ENCODE measurements around the gene JCAD. TPM values are rescaled to one million over a fixed set of nuclear protein-coding genes. Genes with fewer than 3 reads are reported as not detected.

The JCAD gene
- total and polyA plus RNA-seq, 9 donors, result 10.0 to 71.7 (median 23.8) TPM

- no peaks in the 10 kb centered on the region for H3K27me3 ChIP-seq
- 84 to 89% (median 86%) methylated on average over 5 of the region's 5 CpGs for WGBS, 3 donors
- H3K36me3 ChIP-seq, result no peaks in the 10 kb centered on the region
- intact Hi-C loops (cut with DNase I), result no loop called here
- TF ChIP-seq EP300 (IDR thresholded peaks at IDR 0.05) (no peak), CTCF (IDR thresholded peaks at IDR 0.05) (no peak), POLR2A (IDR thresholded peaks at IDR 0.05) (no peak)
- H3K4me3 ChIP-seq, result no peak overlapping the region
- H3K27ac ChIP-seq, result no peak overlapping the region
- peaks cover 2% of the 10 kb centered on the region for H3K4me1 ChIP-seq (ENCODE audit: insufficient read depth)
- no peak for DNase-seq
- no peaks in the 10 kb centered on the region for H3K9me3 ChIP-seq
Observed at GRCh38 chr10:30094601-30095000, 35.2 kb upstream of the JCAD start.

- Histone ChIP-seq H3K36me3 (no peaks in the 10 kb centered on the region), H3K27me3 (no peaks in the 10 kb centered on the region), H3K4me1 (ENCODE audit: insufficient read depth) (peaks cover 2% of the 10 kb centered on the region), H3K9me3 (no peaks in the 10 kb centered on the region), H3K4me3 (no peak overlapping the region), H3K27ac (no peak overlapping the region)
- WGBS, 3 donors, result 94 to 96% (median 96%) methylated on average over 9 of the region's 9 CpGs
- no peak for TF ChIP-seq CTCF (IDR thresholded peaks at IDR 0.05)
- no peak for TF ChIP-seq POLR2A (IDR thresholded peaks at IDR 0.05)
- intact Hi-C loops (cut with DNase I), result no loop called here
- no peak for DNase-seq
Observed at GRCh38 chr10:30093303-30093950, 34.0 kb upstream of the JCAD start.

- DNase-seq, result no peak
- Histone ChIP-seq H3K27ac (no peak overlapping the region), H3K4me3 (no peak overlapping the region), H3K4me1 (ENCODE audit: insufficient read depth) (peaks cover 2% of the 10 kb centered on the region), H3K27me3 (no peaks in the 10 kb centered on the region), H3K9me3 (no peaks in the 10 kb centered on the region), H3K36me3 (no peaks in the 10 kb centered on the region)
- no peak for TF ChIP-seq POLR2A (IDR thresholded peaks at IDR 0.05)
- TF ChIP-seq CTCF (IDR thresholded peaks at IDR 0.05), result no peak
- no peak for TF ChIP-seq EP300 (IDR thresholded peaks at IDR 0.05)
- WGBS, 3 donors, result 56 to 70% (median 68%) methylated on average over 14 of the region's 14 CpGs
- intact Hi-C loops (cut with DNase I), result no loop called here
Observed at GRCh38 chr10:30092151-30092790, 32.9 kb upstream of the JCAD start.

- intact Hi-C loops (cut with DNase I), result no loop called here
- no peak overlapping the region for H3K27ac ChIP-seq
- H3K4me1 ChIP-seq (ENCODE audit: insufficient read depth), result peaks cover 2% of the 10 kb centered on the region
- DNase-seq, result no peak
- 8 to 18% (median 12%) methylated on average over 4 of the region's 4 CpGs for WGBS, 3 donors
- H3K27me3 ChIP-seq, result no peaks in the 10 kb centered on the region
- TF ChIP-seq POLR2A (IDR thresholded peaks at IDR 0.05) (no peak), CTCF (IDR thresholded peaks at IDR 0.05) (no peak), EP300 (IDR thresholded peaks at IDR 0.05) (no peak)
- H3K9me3 ChIP-seq, result no peaks in the 10 kb centered on the region
- H3K36me3 ChIP-seq, result no peaks in the 10 kb centered on the region
- H3K4me3 ChIP-seq, result no peak overlapping the region
Observed at GRCh38 chr10:30091136-30091535, 31.8 kb upstream of the JCAD start.

Data from ovary (tissue), 9 donors.